Nephron progenitor cell (in vitro differentiated cells): ENCODE results near the gene SPTBN4.
"Not testable (repeated sequence)": the region's sequence is repeated elsewhere in the genome, so short reads cannot be mapped to it uniquely, and the experiment has no call there.

Experiments used
- DNase-seq: peaks from one replicate; pipeline ENCODE4 v3.0.0; 2021
- H3K27ac Mint-ChIP-seq: 2 replicates; pipeline ENCODE4 v1.8.0; 2021; ENCODE audit warnings: mild to moderate bottlenecking, moderate library complexity, mixed read lengths
- H3K27me3 Mint-ChIP-seq: 2 replicates; pipeline ENCODE4 v1.8.0; 2021; ENCODE audit warnings: mild to moderate bottlenecking, low read depth, mixed read lengths; ENCODE audit not compliant: poor library complexity
- H3K36me3 Mint-ChIP-seq: 2 replicates; pipeline ENCODE4 v1.8.0; 2021; ENCODE audit warnings: low read depth, mixed read lengths
- H3K4me1 Mint-ChIP-seq: 2 replicates; pipeline ENCODE4 v1.8.0; 2021; ENCODE audit warnings: mixed read lengths
- H3K4me3 Mint-ChIP-seq: 2 replicates; pipeline ENCODE4 v1.8.0; 2021; ENCODE audit warnings: mild to moderate bottlenecking, moderate library complexity, mixed read lengths
- H3K9me3 Mint-ChIP-seq: 2 replicates; pipeline ENCODE4 v1.8.0; 2021; ENCODE audit warnings: mild to moderate bottlenecking, moderate library complexity, mixed read lengths
- TF ChIP-seq, protein P1 (sequence below): fragments of 200-600 bp; sonication (generic); IDR thresholded peaks from 2 replicates; pipeline ENCODE4 v1.5.0; 2021; ENCODE audit warnings: antibody characterized with exemption

The SPTBN4 gene

DNA sequence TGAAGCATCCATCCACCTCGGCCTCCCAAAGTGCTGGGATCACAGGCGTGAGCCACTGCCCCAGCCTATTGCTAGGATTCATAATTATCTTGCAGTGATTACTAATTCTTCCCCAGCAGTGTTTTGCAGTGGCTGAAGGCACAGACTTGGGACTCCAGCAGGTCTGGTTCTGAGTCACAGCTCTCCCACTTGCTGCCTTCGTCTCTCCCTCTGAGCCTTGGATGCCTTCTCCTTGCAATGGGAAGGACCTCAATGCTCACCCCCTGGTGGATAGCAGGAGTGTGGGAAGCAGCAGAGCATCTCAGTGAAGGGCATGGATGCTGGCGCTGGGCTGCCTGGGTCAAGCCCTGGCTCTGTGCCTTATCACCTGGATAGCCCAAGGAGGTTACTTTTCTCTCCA, 72.3 kb downstream of the SPTBN4 start:
- Mint-ChIP-seq H3K9me3 (no peaks in the 10 kb centered on the region), H3K36me3 (no peaks in the 10 kb centered on the region), H3K4me1 (no peaks in the 10 kb centered on the region), H3K27me3 (peaks cover 57% of the 10 kb centered on the region), H3K27ac (no peak overlapping the region), H3K4me3 (no peak overlapping the region)
- TF ChIP-seq, protein P1, sequence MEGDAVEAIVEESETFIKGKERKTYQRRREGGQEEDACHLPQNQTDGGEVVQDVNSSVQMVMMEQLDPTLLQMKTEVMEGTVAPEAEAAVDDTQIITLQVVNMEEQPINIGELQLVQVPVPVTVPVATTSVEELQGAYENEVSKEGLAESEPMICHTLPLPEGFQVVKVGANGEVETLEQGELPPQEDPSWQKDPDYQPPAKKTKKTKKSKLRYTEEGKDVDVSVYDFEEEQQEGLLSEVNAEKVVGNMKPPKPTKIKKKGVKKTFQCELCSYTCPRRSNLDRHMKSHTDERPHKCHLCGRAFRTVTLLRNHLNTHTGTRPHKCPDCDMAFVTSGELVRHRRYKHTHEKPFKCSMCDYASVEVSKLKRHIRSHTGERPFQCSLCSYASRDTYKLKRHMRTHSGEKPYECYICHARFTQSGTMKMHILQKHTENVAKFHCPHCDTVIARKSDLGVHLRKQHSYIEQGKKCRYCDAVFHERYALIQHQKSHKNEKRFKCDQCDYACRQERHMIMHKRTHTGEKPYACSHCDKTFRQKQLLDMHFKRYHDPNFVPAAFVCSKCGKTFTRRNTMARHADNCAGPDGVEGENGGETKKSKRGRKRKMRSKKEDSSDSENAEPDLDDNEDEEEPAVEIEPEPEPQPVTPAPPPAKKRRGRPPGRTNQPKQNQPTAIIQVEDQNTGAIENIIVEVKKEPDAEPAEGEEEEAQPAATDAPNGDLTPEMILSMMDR, result no peak
- no peak for DNase-seq

DNA sequence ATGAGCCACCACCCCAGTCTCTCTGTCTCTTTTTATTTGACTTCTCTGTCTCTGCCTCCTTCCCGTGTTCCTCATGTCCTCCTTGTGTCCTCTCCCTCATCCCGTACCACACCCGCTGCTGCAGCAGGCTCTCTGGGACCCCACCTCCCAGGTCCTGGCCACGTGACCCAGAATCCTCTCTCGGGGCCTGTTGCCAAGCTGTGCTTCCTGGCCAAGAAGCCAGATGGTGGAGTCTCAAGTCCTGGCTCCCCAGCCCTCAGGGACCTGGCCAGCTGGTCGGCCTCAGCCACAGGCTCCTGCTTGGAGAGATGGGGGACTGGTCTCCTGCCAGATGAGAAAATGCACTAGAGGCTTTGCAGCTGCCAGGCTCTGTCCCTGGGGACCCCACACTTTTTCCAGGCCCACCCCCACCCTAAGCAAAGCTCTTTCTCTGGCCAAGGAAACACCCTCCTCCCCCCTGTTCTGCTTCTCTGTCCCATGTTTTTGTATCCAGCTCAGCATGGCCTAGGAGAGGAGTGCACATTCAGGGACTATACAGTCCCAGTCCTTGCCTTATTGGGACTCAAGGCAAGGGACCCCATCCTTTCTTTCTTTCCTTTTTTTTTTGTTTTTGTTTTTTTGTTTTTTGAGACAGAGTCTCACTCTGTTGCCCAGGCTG, 75.5 kb downstream of the SPTBN4 start:
- DNase-seq, result no peak
- TF ChIP-seq, protein P1, result no peak
- Mint-ChIP-seq H3K4me1 (no peaks in the 10 kb centered on the region), H3K27me3 (peaks cover 58% of the 10 kb centered on the region), H3K9me3 (peaks cover 10% of the 10 kb centered on the region), H3K27ac (no peak overlapping the region), H3K36me3 (no peaks in the 10 kb centered on the region), H3K4me3 (no peak overlapping the region)

DNA sequence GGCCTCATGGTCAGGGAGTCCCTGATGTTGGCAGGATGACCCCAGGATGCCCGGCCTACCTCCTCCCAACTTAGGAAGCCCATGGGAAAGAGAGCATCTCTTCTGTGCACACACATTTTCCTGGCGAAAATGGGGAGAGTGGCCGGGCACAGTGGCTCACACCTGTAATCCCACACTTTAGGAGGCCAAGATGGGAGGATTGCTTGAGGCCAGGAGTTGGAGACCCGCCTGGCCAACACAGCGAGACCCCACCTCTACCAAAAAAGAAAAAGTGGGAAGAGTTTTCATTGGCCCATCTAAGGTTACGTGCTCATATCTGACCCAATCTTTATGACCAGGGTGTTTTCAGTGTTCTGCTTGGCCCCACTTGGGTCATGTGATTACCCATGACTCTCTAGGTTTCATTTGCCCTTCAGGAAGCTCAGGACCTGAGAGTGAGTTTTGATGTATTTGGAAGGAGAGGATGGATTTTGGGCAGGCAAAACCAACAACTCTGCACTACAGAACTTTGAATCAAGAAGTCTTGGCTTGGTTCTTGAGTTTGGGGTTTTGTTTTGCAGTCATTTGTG, 76.3 kb downstream of the SPTBN4 start:
- TF ChIP-seq, protein P1, result no peak
- Mint-ChIP-seq H3K27me3 (peaks cover 59% of the 10 kb centered on the region), H3K4me1 (no peaks in the 10 kb centered on the region), H3K27ac (no peak overlapping the region), H3K9me3 (peaks cover 10% of the 10 kb centered on the region), H3K36me3 (no peaks in the 10 kb centered on the region), H3K4me3 (no peak overlapping the region)
- DNase-seq, result no peak

DNA sequence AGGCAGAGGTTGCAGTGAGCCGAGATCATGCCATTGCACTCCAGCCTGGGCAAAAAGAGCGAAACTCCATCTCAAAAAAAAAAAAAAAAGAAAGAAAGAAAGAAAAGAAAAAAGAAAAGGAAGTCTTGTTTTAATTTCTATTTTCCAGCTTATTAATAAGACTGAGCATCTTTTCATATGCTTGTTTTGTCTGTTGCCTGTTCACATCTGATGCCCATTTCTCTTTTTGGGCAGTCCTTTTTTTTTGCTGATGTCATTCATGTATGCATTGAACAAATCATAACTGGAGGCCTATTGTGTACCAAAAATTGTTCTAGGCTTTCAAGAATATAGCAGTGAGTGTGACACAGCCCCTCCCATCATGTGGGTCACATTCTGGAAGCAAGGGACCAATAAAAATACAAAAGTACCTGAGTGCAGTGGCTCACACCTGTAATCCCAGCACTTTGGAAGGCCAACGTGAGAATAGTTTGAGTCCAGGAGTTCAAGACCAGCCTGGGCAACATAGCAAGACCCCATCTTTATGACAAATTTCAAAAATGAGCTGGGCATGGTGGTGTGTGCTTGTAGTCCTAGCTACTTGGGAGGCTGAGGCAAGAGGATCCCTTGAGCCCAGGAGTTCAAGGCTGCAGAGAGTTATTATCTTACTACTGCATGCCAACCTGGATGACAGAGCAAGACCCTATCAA, 79.5 kb downstream of the SPTBN4 start:
- not testable (repeated sequence) for H3K4me1 Mint-ChIP-seq, DNase-seq, H3K4me3 Mint-ChIP-seq, H3K27ac Mint-ChIP-seq, H3K36me3 Mint-ChIP-seq
- Mint-ChIP-seq H3K9me3 (peaks cover 10% of the 10 kb centered on the region), H3K27me3 (peaks cover 79% of the 10 kb centered on the region)

DNA sequence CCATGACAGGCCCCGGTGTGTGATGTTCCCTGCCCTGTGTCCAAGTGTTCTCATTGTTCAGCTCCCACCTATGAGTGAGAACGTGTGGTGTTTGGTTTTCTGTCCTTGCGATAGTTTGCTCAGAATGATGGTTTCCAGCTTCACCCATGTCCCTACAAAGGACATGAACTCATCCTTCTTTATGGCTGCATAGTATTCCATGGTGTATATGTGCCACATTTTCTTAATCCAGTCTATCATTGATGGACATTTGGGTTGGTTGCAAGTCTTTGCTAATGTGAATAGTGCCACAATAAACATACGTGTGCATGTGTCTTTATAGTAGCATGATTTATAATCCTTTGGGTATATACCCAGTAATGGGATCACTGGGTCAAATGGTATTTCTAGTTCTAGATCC, 80.4 kb downstream of the SPTBN4 start:
- not testable (repeated sequence) for H3K27ac Mint-ChIP-seq, H3K36me3 Mint-ChIP-seq, H3K4me3 Mint-ChIP-seq, DNase-seq, H3K4me1 Mint-ChIP-seq
- Mint-ChIP-seq H3K27me3 (peaks cover 84% of the 10 kb centered on the region), H3K9me3 (peaks cover 10% of the 10 kb centered on the region)

DNA sequence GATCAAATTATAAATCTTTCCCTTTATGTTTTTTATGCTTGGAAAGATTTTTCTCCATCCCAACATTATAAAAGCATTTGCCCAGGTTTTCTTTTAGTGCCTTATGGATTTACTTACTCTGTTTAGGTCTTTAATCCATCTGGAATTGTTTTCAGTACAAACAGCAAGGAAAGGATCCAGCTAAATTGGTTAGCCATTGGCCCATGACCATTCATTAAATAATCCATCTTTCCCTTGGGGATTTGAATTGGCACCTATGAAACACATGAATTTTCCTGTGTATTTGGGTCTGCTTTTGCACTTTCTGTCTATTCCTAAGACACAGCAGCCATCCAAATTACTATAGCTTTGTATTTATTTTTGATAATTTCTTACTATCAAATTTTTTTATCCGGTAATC, 81.0 kb downstream of the SPTBN4 start:
- DNase-seq, result no peak
- Mint-ChIP-seq H3K9me3 (peaks cover 10% of the 10 kb centered on the region), H3K27me3 (peaks cover 86% of the 10 kb centered on the region), H3K4me3 (no peak overlapping the region), H3K27ac (no peak overlapping the region), H3K4me1 (no peaks in the 10 kb centered on the region), H3K36me3 (no peaks in the 10 kb centered on the region)
- TF ChIP-seq, protein P1, result no peak
